ENCODE measurements around the gene RPL12. TPM values are rescaled to one million over a fixed set of nuclear protein-coding genes. Genes with fewer than 3 reads are reported as not detected.
"Not testable (repeated sequence)": the region's sequence is repeated elsewhere in the genome, so short reads cannot be mapped to it uniquely, and the experiment has no call there.

Gene RPL12
- total RNA-seq, 1 donor, result 1,103 TPM

DNA sequence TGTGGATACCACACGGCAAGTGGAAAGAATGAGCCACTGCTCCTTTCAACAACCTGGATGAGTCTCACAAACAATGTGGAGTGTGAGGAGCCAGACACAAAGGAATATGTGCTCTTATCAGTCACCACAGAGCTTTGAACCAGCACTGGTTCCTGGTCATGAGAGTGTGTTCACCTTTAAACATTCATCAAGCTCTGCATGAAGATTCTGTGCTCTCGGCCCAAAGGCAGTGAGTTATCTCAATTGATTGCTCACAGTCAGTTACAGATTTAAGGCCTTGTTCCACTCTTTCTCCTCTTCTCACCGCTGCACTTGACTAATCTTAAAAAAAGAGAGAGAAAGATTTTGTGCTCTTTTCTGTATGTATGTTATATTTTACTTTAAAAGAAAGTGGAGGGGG lies 19.5 kb upstream of the RPL12 start:
- DNase-seq (ENCODE audit: insufficient read length, low spot score, missing footprints), result no peak
- Histone ChIP-seq H3K4me1 (ENCODE audit: insufficient read depth, low read length) (no peaks in the 10 kb centered on the region), H2AFZ (ENCODE audit: low read length) (no peak overlapping the region), H3K79me2 (ENCODE audit: insufficient read depth, low read length) (no peaks in the 10 kb centered on the region), H3K4me3 (ENCODE audit: insufficient read depth, low read length) (no peak overlapping the region), H3K27me3 (ENCODE audit: insufficient read depth, low read length) (no peaks in the 10 kb centered on the region), H4K20me1 (ENCODE audit: insufficient read depth, low read length) (no peaks in the 10 kb centered on the region), H3K36me3 (ENCODE audit: insufficient read depth, low read length) (peaks cover 8% of the 10 kb centered on the region), H3K9me3 (ENCODE audit: low read depth, low read length) (no peaks in the 10 kb centered on the region), H3K4me2 (ENCODE audit: insufficient read depth, low read length) (no peak overlapping the region), H3K27ac (ENCODE audit: low read depth, low read length) (no peak overlapping the region)
- TF ChIP-seq, protein P1, sequence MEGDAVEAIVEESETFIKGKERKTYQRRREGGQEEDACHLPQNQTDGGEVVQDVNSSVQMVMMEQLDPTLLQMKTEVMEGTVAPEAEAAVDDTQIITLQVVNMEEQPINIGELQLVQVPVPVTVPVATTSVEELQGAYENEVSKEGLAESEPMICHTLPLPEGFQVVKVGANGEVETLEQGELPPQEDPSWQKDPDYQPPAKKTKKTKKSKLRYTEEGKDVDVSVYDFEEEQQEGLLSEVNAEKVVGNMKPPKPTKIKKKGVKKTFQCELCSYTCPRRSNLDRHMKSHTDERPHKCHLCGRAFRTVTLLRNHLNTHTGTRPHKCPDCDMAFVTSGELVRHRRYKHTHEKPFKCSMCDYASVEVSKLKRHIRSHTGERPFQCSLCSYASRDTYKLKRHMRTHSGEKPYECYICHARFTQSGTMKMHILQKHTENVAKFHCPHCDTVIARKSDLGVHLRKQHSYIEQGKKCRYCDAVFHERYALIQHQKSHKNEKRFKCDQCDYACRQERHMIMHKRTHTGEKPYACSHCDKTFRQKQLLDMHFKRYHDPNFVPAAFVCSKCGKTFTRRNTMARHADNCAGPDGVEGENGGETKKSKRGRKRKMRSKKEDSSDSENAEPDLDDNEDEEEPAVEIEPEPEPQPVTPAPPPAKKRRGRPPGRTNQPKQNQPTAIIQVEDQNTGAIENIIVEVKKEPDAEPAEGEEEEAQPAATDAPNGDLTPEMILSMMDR (IDR thresholded peaks at IDR 0.05; ENCODE audit: extremely low read depth, low read depth, low read length), result no peak

- no peak overlapping the region for H3K4me3 ChIP-seq (ENCODE audit: insufficient read depth, low read length)
- H3K4me2 ChIP-seq (ENCODE audit: insufficient read depth, low read length), result no peak overlapping the region
- H3K79me2 ChIP-seq (ENCODE audit: insufficient read depth, low read length), result no peaks in the 10 kb centered on the region
- H4K20me1 ChIP-seq (ENCODE audit: insufficient read depth, low read length), result no peaks in the 10 kb centered on the region
- DNase-seq (ENCODE audit: insufficient read length, low spot score, missing footprints), result peak; percentile 6
- H3K27me3 ChIP-seq (ENCODE audit: insufficient read depth, low read length), result no peaks in the 10 kb centered on the region
- no peak overlapping the region for H3K27ac ChIP-seq (ENCODE audit: low read depth, low read length)
- H3K4me1 ChIP-seq (ENCODE audit: insufficient read depth, low read length), result no peaks in the 10 kb centered on the region
- peaks cover 19% of the 10 kb centered on the region for H3K36me3 ChIP-seq (ENCODE audit: insufficient read depth, low read length)
- H2AFZ ChIP-seq (ENCODE audit: low read length), result no peak overlapping the region
- H3K9me3 ChIP-seq (ENCODE audit: low read depth, low read length), result no peaks in the 10 kb centered on the region
- TF ChIP-seq, protein P1 (IDR thresholded peaks at IDR 0.05; ENCODE audit: extremely low read depth, low read depth, low read length), result no peak
These were observed 16.4 kb upstream of the RPL12 start for GRCh38 chr9:127467621-127468020.

DNA sequence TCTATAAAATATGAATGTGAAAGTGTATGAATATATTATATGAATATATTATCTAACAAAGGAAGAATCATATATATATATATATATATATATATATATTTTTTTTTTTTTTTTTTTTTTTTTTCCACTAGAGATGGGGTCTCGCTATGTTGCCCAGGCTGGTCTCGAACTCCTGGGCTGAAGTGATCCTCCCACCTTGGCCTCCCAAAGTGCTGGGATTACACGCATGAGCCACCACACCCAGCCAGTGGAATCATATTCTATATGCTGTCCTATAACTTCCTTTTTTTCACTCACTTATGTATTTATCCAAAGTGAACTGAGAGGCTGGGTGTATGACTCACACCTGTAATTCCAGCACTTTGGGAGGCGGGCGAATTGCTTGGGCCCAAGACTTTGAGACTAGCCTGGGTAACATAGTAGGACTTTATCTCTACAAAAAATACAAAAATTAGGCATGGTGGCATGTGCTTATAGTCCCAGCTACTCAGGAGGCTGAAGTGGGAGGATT lies 15.3 kb upstream of the RPL12 start:
- not testable (repeated sequence) for H3K4me1 ChIP-seq (ENCODE audit: insufficient read depth, low read length); H3K4me3 ChIP-seq (ENCODE audit: insufficient read depth, low read length); H3K9me3 ChIP-seq (ENCODE audit: low read depth, low read length); H3K79me2 ChIP-seq (ENCODE audit: insufficient read depth, low read length); H3K4me2 ChIP-seq (ENCODE audit: insufficient read depth, low read length); H4K20me1 ChIP-seq (ENCODE audit: insufficient read depth, low read length); H3K27ac ChIP-seq (ENCODE audit: low read depth, low read length); H3K27me3 ChIP-seq (ENCODE audit: insufficient read depth, low read length); H2AFZ ChIP-seq (ENCODE audit: low read length)
- H3K36me3 ChIP-seq (ENCODE audit: insufficient read depth, low read length), result peaks cover 30% of the 10 kb centered on the region
- peak; percentile 14 for DNase-seq (ENCODE audit: insufficient read length, low spot score, missing footprints)

GRCh38 chr9:127463911-127464310 lies 12.7 kb upstream of the RPL12 start:
- DNase-seq (ENCODE audit: insufficient read length, low spot score, missing footprints), result peak; percentile 92
- H3K36me3 ChIP-seq (ENCODE audit: insufficient read depth, low read length), result peaks cover 51% of the 10 kb centered on the region
- no peak overlapping the region for H2AFZ ChIP-seq (ENCODE audit: low read length)
- TF ChIP-seq, protein P1 (IDR thresholded peaks at IDR 0.05; ENCODE audit: extremely low read depth, low read depth, low read length), result no peak
- H3K4me3 ChIP-seq (ENCODE audit: insufficient read depth, low read length), result no peak overlapping the region
- no peaks in the 10 kb centered on the region for H3K9me3 ChIP-seq (ENCODE audit: low read depth, low read length)
- no peaks in the 10 kb centered on the region for H3K79me2 ChIP-seq (ENCODE audit: insufficient read depth, low read length)
- H3K27me3 ChIP-seq (ENCODE audit: insufficient read depth, low read length), result no peaks in the 10 kb centered on the region
- H3K4me1 ChIP-seq (ENCODE audit: insufficient read depth, low read length), result no peaks in the 10 kb centered on the region
- H4K20me1 ChIP-seq (ENCODE audit: insufficient read depth, low read length), result no peaks in the 10 kb centered on the region
- no peak overlapping the region for H3K27ac ChIP-seq (ENCODE audit: low read depth, low read length)
- H3K4me2 ChIP-seq (ENCODE audit: insufficient read depth, low read length), result peak overlapping the region; percentile 6

Data from osteoblast (primary cell).